Liver (tissue), 3 donors: ENCODE measurements around the gene ZC3H12C.
A peak's percentile ranks its signal among the peaks of the same experiment; 100 is the strongest.

Experiments
- EGR1 ChIP-seq, 2 donors: IDR thresholded peaks; 2 replicates each; pipeline ENCODE4 v1.6.1; 2016 to 2018; ENCODE audit warnings: antibody characterized with exemption in 2 of 2, low read depth in 2 of 2
- SP1 ChIP-seq: IDR thresholded peaks from 2 replicates; pipeline ENCODE4 v1.6.1; 2018; ENCODE audit warnings: antibody characterized with exemption, mild to moderate bottlenecking
- YY1 ChIP-seq: IDR thresholded peaks from 2 replicates; pipeline ENCODE4 v1.6.1; 2016; ENCODE audit warnings: antibody characterized with exemption, mild to moderate bottlenecking
- TF ChIP-seq, protein P1 (sequence below): fragments of 150-350 bp; IDR thresholded peaks from 2 replicates; pipeline ENCODE4 v1.5.1; 2017; ENCODE audit warnings: improper control_type of control experiment, low read depth, low read length; ENCODE audit not compliant: missing input control
- TF ChIP-seq, protein P2 (sequence below): IDR thresholded peaks from 2 replicates; pipeline ENCODE4 v1.6.1; 2016; ENCODE audit warnings: antibody characterized with exemption
- TF ChIP-seq, protein P3 (sequence below): IDR thresholded peaks from 2 replicates; pipeline ENCODE4 v1.6.1; 2016; ENCODE audit warnings: antibody characterized with exemption, mild to moderate bottlenecking
- donor health status: healthy.
- donor health status: healthy.

DNA sequence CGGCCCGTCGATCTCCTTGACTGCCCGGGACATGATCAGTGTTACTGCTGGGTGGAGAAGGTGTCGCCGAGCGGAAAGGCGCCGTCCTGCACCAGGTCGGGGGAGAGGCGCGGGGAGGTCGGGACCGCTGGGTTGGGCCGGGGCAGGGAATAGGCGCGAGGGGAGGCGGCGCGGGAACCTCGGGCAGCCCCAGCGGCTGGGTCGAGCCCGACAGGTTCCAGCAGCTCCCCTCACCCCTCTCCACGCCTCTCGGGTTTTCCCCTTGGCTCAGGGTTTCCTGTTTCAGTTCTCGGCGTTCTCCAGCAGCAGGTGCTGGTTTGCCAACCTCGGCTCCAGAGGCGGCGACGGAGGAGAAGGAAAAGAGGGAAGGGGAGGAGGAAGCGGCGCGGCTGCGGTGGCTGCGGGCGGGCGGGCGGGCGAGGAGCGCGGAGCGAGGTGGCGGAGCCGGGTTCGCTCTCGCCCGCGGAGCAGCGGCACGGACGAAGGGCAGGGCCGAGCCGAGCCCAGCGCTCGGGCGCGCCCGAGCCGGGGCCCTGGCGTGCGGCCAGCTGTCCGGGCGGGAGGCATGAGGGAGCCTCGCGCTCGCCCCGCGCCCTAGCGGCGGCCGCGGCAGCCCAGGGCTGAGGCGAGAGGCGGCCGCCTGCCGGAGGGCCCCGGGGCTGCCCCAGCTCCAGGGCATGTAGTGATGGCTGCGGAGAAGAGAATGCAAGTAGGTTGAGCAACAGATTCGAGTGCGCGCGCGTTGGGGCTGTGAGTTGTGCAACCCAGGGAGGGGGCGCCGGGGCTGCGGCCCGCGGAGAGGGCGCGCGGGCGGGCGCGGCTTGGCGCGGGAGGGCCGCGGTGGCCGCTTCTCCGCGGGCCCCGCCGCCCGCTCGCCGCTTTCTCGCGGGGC, at the start of gene ZC3H12C:
- TF ChIP-seq, protein P1, sequence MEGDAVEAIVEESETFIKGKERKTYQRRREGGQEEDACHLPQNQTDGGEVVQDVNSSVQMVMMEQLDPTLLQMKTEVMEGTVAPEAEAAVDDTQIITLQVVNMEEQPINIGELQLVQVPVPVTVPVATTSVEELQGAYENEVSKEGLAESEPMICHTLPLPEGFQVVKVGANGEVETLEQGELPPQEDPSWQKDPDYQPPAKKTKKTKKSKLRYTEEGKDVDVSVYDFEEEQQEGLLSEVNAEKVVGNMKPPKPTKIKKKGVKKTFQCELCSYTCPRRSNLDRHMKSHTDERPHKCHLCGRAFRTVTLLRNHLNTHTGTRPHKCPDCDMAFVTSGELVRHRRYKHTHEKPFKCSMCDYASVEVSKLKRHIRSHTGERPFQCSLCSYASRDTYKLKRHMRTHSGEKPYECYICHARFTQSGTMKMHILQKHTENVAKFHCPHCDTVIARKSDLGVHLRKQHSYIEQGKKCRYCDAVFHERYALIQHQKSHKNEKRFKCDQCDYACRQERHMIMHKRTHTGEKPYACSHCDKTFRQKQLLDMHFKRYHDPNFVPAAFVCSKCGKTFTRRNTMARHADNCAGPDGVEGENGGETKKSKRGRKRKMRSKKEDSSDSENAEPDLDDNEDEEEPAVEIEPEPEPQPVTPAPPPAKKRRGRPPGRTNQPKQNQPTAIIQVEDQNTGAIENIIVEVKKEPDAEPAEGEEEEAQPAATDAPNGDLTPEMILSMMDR: peak; percentile 57
- peak; percentile 25 for TF ChIP-seq SP1
- TF ChIP-seq EGR1 (IDR thresholded peaks at IDR 0.05; ENCODE audit: low read depth in 2 of 2): no peak
- TF ChIP-seq, protein P2, sequence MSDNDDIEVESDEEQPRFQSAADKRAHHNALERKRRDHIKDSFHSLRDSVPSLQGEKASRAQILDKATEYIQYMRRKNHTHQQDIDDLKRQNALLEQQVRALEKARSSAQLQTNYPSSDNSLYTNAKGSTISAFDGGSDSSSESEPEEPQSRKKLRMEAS: no peak
- TF ChIP-seq, protein P3, sequence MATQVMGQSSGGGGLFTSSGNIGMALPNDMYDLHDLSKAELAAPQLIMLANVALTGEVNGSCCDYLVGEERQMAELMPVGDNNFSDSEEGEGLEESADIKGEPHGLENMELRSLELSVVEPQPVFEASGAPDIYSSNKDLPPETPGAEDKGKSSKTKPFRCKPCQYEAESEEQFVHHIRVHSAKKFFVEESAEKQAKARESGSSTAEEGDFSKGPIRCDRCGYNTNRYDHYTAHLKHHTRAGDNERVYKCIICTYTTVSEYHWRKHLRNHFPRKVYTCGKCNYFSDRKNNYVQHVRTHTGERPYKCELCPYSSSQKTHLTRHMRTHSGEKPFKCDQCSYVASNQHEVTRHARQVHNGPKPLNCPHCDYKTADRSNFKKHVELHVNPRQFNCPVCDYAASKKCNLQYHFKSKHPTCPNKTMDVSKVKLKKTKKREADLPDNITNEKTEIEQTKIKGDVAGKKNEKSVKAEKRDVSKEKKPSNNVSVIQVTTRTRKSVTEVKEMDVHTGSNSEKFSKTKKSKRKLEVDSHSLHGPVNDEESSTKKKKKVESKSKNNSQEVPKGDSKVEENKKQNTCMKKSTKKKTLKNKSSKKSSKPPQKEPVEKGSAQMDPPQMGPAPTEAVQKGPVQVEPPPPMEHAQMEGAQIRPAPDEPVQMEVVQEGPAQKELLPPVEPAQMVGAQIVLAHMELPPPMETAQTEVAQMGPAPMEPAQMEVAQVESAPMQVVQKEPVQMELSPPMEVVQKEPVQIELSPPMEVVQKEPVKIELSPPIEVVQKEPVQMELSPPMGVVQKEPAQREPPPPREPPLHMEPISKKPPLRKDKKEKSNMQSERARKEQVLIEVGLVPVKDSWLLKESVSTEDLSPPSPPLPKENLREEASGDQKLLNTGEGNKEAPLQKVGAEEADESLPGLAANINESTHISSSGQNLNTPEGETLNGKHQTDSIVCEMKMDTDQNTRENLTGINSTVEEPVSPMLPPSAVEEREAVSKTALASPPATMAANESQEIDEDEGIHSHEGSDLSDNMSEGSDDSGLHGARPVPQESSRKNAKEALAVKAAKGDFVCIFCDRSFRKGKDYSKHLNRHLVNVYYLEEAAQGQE: no peak
- TF ChIP-seq YY1: peak; percentile 35
